Measurements from ENCODE around the gene UTP4. TPM values are rescaled to one million over a fixed set of nuclear protein-coding genes. Genes with fewer than 3 reads are reported as not detected.
A peak's percentile ranks its signal among the peaks of the same experiment; 100 is the strongest.

UTP4 gene
- polyA plus RNA-seq, 6 donors from 2014 or later: 45.1 to 103 (median 58.6) TPM

DNA sequence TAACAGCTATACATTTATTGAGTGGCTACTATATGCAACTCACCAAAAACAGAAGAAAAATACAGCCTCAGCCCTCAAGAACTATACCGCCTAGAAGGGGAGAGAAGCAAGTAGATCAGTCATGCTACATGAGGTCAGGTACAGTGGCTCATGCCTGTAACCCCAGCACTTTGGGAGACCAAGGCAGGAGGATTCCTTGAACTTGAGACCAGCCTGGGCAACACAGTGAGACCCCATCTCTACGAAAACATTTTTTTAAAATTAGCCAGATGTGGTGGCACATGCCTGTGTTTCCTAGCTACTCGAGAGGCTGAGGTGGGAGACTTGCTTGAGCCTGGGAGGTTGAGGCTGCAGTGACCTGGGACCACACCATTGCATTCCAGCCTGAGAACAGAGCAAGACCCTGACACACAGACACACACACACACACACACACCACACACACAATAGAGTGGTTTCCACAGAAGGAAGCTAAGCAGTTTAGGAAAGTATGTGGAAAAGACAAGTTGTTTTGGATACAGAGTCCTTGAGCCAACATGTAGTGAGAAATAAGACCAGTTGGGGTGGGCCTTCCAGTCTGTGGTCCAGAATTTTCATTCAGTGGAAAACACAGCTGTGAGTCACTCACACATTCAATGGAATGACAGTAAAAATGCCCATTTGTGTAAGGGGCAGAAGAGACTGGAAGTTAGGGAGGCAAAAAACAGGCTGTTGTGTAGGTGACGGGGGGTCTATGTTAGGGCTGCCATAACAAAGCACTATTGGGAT lies 43.8 kb downstream of the UTP4 start:
- H3K36me3 Mint-ChIP-seq: no peaks in the 10 kb centered on the region
- peak overlapping the region in 1 of 6 donors; percentile 8 for H3K27ac Mint-ChIP-seq
- H3K27me3 Mint-ChIP-seq: no peaks in the 10 kb centered on the region
- no peaks in the 10 kb centered on the region for H3K9me3 Mint-ChIP-seq
- H3K4me1 Mint-ChIP-seq: peaks cover 7 to 14% (median 12%) of the 10 kb centered on the region in 3 donors
- DNase-seq: no peak
- no peak for ATAC-seq (ENCODE audit: low read depth in 2 of 2)
- H3K4me3 Mint-ChIP-seq: no peak overlapping the region

DNA sequence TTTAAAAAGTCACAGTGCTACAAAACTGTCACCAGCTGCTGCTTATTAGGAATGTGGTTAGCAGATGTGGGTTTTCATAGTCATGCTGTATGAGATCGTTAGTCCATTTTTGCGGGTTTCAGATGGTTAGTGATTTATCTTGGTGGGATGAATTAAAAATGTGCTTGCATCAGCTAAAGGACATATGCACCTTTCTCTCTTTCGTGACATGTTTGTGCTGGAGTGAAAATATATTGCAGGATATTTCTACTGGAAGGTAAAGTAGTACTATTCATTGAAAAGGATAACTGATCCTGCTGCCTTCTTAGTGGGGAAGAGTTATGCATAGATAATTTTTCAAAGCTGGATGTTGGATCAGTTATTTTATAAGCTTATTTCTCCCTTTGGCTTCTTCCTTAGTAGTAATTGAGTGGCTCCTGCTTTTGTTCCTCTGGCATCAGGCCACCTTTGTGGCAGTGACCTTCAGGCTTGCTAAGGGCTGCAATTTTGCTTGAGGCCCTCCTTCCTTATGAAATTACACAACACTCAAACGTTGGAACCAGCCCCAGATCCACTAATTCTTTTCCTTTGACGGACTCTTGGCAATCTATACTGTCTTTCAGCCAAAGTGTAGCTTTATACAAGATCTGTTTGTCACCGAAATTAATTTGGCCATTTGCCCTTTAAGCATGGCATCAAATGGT lies 47.0 kb downstream of the UTP4 start:
- Mint-ChIP-seq H3K4me3 (no peak overlapping the region), H3K27ac (no peak overlapping the region)
- ATAC-seq (ENCODE audit: low read depth in 2 of 2): no peak

DNA sequence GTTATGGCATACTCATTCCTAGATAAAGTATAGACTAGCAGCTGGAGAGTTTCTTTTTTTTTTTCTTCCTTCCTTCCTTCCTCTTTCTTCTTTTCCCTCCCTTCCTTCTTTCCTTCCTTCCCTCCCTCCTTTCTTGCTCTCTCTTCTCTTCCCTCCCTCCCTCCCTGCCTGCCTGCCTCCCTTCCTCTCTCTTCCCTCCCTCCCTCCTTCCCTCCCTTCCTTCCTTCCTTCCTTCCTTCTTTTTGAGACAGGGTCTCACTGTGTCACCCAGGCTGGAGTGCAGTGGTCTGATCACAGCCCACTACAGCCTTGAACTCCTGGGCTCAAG lies 47.5 kb downstream of the UTP4 start:
- H3K27ac Mint-ChIP-seq: no peak overlapping the region
- H3K36me3 Mint-ChIP-seq: no peaks in the 10 kb centered on the region
- no peak for ATAC-seq (ENCODE audit: low read depth in 2 of 2)
- peaks cover 0 to 6% (median 2%) of the 10 kb centered on the region in 3 donors for H3K4me1 Mint-ChIP-seq
- H3K27me3 Mint-ChIP-seq: no peaks in the 10 kb centered on the region
- H3K4me3 Mint-ChIP-seq: no peak overlapping the region
- H3K9me3 Mint-ChIP-seq: no peaks in the 10 kb centered on the region
- DNase-seq: no peak

More for the DNA sequence above, 47.0 kb downstream of the UTP4 start:
- Mint-ChIP-seq H3K9me3 (no peaks in the 10 kb centered on the region), H3K4me1 (peaks cover 0 to 3% (median 0%) of the 10 kb centered on the region in 3 donors), H3K27me3 (no peaks in the 10 kb centered on the region), H3K36me3 (no peaks in the 10 kb centered on the region)
- DNase-seq: no peak

DNA sequence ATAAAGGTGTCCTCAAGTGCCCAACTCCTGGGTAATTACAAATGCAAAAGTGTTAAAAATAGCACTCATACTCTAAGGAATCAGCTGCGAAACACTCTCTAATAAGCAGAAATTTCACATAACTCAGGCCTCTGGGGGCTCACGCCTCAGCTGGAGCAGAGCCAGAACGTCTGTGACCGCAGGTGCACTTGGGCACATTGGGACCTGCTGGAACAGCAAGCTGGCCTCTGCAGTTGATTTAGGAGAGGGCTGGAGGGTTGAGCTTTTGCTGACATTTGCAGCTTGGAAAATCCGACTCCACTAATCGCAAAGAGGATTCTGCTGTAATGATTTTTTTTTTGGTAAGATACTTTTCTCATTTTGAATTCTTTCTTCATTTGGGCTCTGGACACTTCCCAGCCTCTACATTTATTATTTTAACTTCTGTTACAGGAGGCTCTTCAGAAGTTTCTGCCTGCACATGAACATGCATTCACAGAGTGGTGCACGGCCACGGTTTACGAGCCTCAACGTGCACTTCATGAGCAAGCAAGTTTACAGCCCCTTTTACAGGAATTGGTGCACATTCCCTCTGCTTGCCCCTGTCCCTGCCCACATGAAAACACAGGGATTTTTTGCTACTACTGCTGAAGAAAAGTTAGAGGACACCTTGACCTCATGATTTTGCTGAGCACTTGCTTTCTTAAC lies 50.4 kb downstream of the UTP4 start:
- ATAC-seq (ENCODE audit: low read depth in 2 of 2) (no peak), DNase-seq (no peak)
- Mint-ChIP-seq H3K36me3 (no peaks in the 10 kb centered on the region), H3K9me3 (no peaks in the 10 kb centered on the region), H3K4me1 (peaks cover 10 to 16% (median 14%) of the 10 kb centered on the region in 3 donors), H3K27me3 (no peaks in the 10 kb centered on the region), H3K27ac (peak overlapping the region in 1 of 6 donors; percentile 59), H3K4me3 (no peak overlapping the region)

DNA sequence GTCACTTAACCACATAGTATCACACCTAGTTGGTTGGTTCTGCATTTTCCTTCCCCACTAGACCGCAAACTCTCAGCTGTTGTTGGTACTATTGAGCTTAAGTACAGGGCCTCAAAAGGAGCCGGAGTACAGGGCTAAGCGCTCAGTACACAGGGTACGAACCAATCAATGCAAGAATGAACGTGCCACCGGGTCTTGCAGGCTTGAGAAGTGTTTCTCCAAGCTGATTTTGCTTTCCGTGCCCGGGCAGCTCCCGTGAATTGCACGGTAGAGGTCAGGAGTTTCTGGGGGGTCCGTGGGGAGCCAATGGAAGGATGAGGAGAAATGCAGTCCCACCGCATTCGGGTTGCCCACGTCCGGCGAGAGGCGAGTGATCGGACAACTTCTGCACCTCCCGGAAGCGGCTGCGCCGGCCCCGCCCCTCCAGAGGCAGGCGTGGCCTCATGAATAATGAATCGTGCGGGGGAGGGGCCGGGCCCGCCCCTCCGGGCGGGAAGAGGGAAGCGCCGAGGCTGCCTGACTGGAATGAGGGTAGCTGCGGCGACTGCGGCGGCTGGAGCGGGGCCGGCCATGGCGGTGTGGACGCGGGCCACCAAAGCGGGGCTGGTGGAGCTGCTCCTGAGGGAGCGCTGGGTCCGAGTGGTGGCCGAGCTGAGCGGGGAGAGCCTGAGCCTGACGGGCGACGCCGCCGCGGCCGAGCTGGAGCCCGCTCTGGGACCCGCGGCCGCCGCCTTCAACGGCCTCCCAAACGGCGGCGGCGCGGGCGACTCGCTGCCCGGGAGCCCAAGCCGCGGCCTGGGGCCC lies 54.4 kb downstream of the UTP4 start, which contains the start of gene SNTB2:
Gene SNTB2 (plus strand): TSS at position 523 of the 804 bp plus-strand sequence. CDS start 3 bp downstream, at position 526.
- H3K4me1 Mint-ChIP-seq: peaks cover 22 to 31% (median 28%) of the 10 kb centered on the region in 3 donors
- ATAC-seq (ENCODE audit: low read depth in 2 of 2): peak; percentile 92
- no peaks in the 10 kb centered on the region for H3K9me3 Mint-ChIP-seq
- peak within 1 kb of the TSS; percentile 96 to 100 (median 99) for H3K4me3 Mint-ChIP-seq
- peak; percentile 88 for DNase-seq
- H3K27ac Mint-ChIP-seq: peak within 1 kb of the TSS; percentile 97 to 99 (median 98)
- H3K36me3 Mint-ChIP-seq: no peaks in the 10 kb centered on the region
- H3K27me3 Mint-ChIP-seq: no peaks in the 10 kb centered on the region

DNA sequence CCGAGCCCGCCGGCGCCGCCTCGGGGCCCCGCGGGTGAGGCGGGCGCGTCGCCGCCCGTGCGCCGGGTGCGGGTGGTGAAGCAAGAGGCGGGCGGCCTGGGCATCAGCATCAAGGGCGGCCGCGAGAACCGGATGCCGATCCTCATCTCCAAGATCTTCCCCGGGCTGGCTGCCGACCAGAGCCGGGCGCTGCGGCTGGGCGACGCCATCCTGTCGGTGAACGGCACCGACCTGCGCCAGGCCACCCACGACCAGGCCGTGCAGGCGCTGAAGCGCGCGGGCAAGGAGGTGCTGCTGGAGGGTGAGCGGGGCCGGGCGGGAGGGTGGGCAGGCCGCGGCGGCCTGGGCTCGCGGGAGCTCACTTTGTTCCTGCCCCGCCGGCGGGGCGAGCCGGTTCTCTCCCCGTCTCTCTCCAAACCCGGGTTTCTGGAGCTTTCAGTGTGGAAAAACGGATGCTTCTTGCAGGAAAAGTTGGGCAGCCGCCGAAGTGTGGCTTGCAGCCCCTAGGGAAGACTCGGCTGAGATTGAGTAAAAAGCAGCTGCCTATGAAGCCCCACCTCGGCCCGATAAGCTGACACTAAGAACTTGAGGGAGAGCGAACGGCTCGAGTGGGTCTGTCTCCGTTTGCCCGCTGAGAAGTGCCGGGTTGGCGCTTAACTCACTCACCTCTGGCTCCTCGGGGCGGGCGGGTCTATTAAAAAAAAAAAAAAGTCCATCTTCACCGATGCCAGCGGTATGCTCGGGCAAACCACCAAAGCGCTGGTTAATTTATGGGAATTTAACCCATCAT lies 55.2 kb downstream of the UTP4 start:
- no peaks in the 10 kb centered on the region for H3K36me3 Mint-ChIP-seq
- H3K27ac Mint-ChIP-seq: peak overlapping the region in 5 of 6 donors; percentile 42 to 91 (median 68)
- ATAC-seq (ENCODE audit: low read depth in 2 of 2): peak; percentile 14 to 26
- H3K27me3 Mint-ChIP-seq: no peaks in the 10 kb centered on the region
- peak; percentile 41 for DNase-seq
- no peaks in the 10 kb centered on the region for H3K9me3 Mint-ChIP-seq
- peaks cover 22 to 31% (median 28%) of the 10 kb centered on the region in 3 donors for H3K4me1 Mint-ChIP-seq
- peak overlapping the region; percentile 83 to 100 (median 92) for H3K4me3 Mint-ChIP-seq

DNA sequence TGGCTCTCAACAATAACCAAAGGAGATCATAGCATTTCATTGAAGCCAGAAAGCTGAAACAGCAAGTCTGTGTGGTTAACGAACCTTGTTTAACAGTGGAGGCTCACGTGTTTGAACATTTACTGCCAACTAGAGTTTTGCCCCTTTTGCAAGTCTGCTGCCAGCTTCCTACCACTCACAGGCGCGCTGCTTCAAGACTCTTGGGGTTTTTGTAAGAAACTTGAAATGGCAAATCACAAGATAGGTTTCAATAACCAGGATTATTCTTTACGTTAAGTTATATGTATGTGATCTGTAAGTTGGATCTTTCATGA lies 55.7 kb downstream of the UTP4 start:
- peaks cover 22 to 31% (median 28%) of the 10 kb centered on the region in 3 donors for H3K4me1 Mint-ChIP-seq
- peak overlapping the region in 5 of 6 donors; percentile 42 to 91 (median 68) for H3K27ac Mint-ChIP-seq
- H3K36me3 Mint-ChIP-seq: no peaks in the 10 kb centered on the region
- H3K27me3 Mint-ChIP-seq: no peaks in the 10 kb centered on the region
- ATAC-seq (ENCODE audit: low read depth in 2 of 2) (no peak), DNase-seq (no peak)
- H3K9me3 Mint-ChIP-seq: no peaks in the 10 kb centered on the region
- peak overlapping the region; percentile 83 to 100 (median 92) for H3K4me3 Mint-ChIP-seq

DNA sequence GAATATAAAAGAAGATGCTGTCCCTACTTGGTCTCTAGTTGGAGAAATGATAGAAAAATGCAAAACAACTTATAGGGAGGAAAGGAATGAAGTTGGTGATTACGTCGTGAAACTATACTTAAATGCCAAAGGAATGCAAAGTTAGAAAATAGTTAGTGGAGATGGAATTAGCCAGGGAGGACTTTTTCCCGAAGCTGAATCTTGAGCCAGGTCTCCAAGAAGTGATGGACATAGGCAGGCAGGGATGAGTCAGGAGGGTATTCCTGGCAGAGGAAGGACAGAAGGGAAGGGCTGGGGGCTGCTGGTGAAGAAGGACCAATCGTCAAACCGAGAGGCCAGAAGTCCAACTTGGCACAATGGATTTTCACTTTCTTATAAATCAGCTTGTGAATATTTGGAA lies 56.3 kb downstream of the UTP4 start:
- Mint-ChIP-seq H3K9me3 (no peaks in the 10 kb centered on the region), H3K4me1 (peaks cover 22 to 31% (median 28%) of the 10 kb centered on the region in 3 donors), H3K4me3 (peak overlapping the region; percentile 83 to 100 (median 92)), H3K36me3 (no peaks in the 10 kb centered on the region), H3K27me3 (no peaks in the 10 kb centered on the region), H3K27ac (peak overlapping the region in 2 of 6 donors; percentile 21 to 91)
- DNase-seq (no peak), ATAC-seq (ENCODE audit: low read depth in 2 of 2) (no peak)

DNA sequence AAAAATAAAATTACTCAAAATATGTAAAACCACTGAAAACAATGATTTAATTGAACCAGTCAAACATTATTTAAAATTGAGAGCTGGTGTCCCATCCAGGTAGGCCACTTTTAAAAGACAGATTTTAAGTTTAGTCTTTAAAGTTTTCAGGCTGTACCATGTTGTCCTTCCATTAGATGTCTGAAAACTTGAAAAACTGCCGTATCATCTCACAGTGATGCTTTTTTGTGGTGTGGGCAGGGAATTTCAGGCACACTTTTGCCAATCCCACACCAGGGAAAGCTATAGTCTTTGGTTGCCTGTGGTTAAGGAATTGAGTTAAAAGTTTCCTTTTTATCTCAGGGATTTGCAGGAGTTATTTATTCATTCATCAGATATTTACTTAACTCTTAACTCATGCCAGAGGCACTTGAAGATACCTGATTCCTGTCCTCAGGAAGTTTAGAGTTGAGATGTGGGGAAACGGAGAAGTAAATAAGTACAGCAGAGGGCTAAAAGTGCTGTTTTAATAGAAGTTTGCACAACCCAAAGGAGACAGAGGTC lies 57.7 kb downstream of the UTP4 start:
- no peak overlapping the region for H3K27ac Mint-ChIP-seq
- H3K4me1 Mint-ChIP-seq: peaks cover 19 to 31% (median 26%) of the 10 kb centered on the region in 3 donors
- H3K4me3 Mint-ChIP-seq: peak overlapping the region in 1 of 8 donors; percentile 25
- no peak for DNase-seq
- no peaks in the 10 kb centered on the region for H3K36me3 Mint-ChIP-seq
- no peaks in the 10 kb centered on the region for H3K27me3 Mint-ChIP-seq
- H3K9me3 Mint-ChIP-seq: no peaks in the 10 kb centered on the region
- no peak for ATAC-seq (ENCODE audit: low read depth in 2 of 2)

DNA sequence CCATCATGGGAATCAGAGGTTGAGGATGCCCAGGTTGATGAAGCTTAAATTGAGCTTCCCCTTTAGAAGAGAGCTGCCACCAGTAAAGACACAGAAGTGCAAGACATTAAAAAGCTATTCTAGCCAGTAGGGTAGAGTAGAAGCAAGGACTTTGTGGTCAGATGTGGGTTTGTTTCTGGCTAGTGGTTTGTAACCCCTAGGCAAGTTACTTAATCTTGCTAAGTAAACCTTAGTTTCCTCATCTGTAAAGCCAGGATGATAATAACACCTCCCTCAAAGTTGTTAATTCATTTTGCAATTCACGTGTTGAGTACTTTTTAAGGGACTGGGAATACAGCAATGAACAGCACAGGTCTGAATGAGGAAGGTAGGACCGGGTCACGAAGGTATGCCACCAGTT lies 58.1 kb downstream of the UTP4 start:
- no peaks in the 10 kb centered on the region for H3K27me3 Mint-ChIP-seq
- no peaks in the 10 kb centered on the region for H3K9me3 Mint-ChIP-seq
- no peaks in the 10 kb centered on the region for H3K36me3 Mint-ChIP-seq
- H3K4me1 Mint-ChIP-seq: peaks cover 19 to 31% (median 26%) of the 10 kb centered on the region in 3 donors
- no peak for DNase-seq
- no peak overlapping the region for H3K27ac Mint-ChIP-seq
- no peak overlapping the region for H3K4me3 Mint-ChIP-seq
- no peak for ATAC-seq (ENCODE audit: low read depth in 2 of 2)

DNA sequence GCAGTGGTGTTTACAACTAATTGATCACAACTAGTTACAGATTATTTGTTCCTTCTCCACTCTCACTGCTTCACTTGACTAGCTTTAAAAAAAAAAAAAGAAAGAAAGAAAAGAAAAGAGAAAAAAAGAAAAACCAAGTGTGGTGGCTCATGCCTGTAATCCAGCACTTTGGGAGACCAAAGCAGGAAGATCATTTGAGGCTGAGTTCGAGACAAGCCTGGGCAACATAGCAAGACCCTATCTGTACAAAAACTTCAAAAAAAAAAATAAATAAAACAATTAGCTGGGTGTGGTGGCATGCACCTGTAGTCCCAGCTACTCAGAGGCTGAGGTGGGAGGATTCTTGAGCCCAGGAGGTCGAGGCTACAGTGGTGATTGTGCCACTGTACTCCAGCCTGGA lies 58.7 kb downstream of the UTP4 start:
- H3K4me1 Mint-ChIP-seq: peaks cover 18 to 31% (median 21%) of the 10 kb centered on the region in 3 donors
- no peak for DNase-seq
- H3K9me3 Mint-ChIP-seq: no peaks in the 10 kb centered on the region
- no peak overlapping the region for H3K4me3 Mint-ChIP-seq
- no peaks in the 10 kb centered on the region for H3K27me3 Mint-ChIP-seq
- ATAC-seq (ENCODE audit: low read depth in 2 of 2): no peak
- H3K36me3 Mint-ChIP-seq: no peaks in the 10 kb centered on the region
- H3K27ac Mint-ChIP-seq: peak overlapping the region in 1 of 6 donors; percentile 37

DNA sequence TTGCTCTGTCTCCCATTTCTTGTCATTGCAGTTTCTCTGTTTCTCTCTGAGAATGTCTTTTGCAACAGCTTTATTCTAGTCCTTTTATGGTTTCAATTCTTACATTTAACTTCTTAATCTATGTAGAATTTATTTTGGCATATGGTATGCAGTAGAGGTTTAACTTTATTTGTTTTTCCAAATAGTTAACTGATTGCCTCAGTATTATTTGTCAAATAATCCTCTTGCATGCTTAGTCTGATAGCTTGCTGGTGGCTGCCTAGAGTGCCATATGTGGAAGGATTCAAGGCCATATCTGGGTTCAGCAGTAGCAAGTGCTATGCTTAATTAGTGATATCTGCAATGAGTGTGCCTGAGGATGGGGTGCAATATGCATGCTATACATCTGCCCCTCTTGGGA lies 61.4 kb downstream of the UTP4 start:
- Mint-ChIP-seq H3K27me3 (no peaks in the 10 kb centered on the region), H3K4me1 (peaks cover under 1 to 11% (median 2%) of the 10 kb centered on the region in 3 donors), H3K36me3 (no peaks in the 10 kb centered on the region), H3K4me3 (no peak overlapping the region), H3K27ac (no peak overlapping the region), H3K9me3 (no peaks in the 10 kb centered on the region)
- DNase-seq: no peak
- no peak for ATAC-seq (ENCODE audit: low read depth in 2 of 2)
